HG02852 (cell line): ENCODE data around the gene NR5A2.
"Not testable (repeated sequence)": the region's sequence is repeated elsewhere in the genome, so short reads cannot be mapped to it uniquely, and the experiment has no call there.

Experiments used
- ATAC-seq: cut with Tn5 transposase; IDR thresholded peaks from one replicate; pipeline ENCODE4 v1.9.1; 2021; ENCODE audit warnings: mild to moderate bottlenecking, moderate library complexity; ENCODE audit not compliant: unreplicated experiment

NR5A2 gene

DNA sequence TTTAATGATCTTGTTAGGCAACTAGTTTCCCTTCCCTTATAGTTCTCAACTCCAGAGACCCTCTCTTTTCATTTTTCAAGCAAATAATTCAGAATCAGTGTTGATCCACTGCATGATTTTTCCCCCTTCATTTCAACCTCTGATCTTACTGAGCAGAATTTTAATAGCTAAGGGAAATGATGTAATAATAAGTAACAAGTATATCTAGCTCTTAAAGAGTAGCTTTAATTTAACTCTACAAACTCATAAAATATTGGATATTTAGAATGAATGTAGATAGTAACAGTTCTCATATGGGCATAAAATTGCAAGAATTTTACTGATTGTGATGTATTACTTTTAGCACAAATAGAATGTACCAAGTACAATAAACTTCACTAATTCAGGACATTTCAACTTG is 130.2 kb downstream of the NR5A2 start:
- ATAC-seq, result no peak

DNA sequence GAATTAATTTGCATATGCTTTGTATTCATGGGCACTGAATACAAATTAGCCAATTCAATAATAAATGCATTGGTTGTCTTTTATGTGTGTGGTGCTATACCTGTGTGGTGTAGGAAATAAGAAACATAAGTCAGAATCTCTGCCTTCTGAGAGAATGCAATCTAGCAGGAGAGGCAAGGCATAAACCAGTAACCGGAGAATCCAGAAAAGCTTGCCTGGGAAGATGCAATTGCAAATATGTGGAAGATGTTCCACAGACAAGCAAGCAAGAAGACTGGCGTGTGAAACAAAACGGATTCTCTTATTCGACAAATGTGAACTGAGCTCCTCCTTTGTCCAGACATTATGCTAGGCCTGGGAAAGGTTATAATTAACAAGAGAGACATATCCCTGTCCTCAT is 134.3 kb downstream of the NR5A2 start:
- ATAC-seq, result no peak

DNA sequence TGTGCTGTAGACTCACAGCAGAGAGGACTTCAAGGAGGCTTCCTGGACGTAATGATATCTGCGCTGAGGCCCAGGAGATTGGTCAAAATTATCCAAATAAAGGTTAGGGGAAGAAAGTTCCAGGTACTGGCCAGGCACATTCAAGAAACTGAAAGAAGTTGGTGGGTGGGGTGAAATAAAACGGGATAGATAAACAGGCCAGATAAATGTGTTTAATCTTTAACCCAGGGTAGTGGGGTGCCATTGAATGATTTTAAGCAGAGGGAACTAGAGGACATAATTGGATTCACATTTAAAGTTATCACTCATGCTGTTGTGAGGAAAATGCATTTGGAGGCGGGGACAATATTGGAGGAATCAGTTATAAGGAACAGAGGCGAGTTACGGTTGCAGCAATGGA is 134.7 kb downstream of the NR5A2 start:
- ATAC-seq, result no peak

DNA sequence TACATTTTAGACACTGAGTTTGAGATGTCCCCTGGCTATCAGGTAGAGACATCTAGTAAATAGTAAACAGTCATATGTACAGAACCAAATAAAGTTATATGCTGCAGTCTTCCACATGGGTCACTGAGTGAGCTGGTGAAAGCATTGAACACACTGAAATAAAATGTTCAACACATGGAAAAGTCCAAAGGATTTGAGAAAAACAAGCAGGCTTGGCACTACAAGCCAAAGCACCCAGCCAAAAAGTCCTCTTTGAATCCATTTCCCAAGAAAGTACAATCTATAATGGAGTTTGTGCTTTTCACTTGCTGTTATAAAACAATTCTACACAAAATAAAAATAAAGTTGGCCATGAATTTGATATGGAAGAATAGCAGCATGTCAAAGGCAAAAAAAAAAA is 135.4 kb downstream of the NR5A2 start:
- ATAC-seq, result no peak

DNA sequence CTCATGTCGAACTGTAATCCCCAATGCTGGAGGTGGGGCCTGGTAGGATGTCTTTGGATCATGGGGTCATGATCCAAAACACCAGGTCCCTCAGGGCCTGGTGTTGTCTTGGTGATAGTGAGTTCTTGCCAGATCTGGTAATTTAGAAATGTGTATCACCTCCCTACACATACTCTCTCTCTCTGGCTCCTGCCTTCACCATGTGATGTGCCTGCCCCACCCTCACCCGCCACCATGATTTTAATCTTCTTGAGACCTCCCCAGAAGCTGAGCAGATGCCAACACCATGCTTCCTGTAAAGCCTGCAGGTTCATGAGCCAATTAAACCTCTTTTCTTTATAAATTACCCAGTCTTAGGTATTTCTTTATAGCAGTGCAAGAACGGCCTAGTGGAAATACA is 136.4 kb downstream of the NR5A2 start:
- ATAC-seq, result no peak

DNA sequence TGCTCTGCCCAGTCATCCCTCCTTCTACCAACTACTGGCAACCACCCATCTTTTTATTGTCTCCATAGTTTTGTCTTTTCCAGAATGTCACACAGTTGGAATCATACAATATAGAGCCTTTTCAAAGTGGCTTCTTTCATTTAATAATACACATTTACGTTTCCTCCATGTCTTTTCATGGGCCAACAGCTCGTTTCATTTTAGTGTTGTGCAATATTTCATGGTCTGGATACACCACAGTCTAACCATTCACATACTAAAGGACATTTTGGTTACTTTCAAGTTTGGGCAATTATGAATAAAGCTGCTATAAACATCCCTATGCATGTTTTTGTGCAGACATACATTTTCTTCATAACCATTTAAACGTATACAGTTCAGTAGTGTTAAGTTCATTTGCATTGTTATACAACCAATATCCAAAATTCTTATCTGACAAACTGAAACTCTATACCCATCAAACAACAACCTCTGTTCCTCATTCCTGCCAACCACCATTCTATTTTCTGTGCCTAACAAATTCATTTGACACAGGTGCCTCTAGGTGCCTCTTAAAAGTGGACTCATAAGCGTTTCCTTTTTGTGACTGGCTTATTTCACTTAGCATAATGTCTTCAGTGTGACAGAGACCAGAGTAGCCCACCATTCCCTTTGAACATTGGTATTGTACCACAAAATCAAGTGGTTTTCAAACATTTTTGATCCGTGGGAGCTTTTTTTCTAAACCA is 138.1 kb downstream of the NR5A2 start:
- ATAC-seq, result no peak

DNA sequence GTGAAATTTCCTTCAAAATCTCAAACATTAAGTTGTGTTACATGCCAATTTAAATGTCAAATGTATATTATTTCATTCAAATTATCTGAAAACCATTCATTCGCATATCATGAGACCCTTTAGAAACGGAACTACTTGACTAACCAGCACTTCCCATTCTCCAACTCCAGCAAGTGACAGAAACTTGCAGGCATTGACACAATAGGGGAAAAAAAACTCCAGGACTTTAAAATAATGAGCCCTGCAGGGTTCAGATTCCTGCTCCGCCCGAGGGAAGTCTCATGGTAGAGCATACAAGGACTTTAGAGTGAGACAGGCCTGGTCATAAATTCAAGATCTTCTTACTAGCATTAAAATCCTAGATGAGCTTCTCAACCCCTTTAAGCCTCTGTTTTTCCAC is 138.9 kb downstream of the NR5A2 start:
- ATAC-seq, result no peak

DNA sequence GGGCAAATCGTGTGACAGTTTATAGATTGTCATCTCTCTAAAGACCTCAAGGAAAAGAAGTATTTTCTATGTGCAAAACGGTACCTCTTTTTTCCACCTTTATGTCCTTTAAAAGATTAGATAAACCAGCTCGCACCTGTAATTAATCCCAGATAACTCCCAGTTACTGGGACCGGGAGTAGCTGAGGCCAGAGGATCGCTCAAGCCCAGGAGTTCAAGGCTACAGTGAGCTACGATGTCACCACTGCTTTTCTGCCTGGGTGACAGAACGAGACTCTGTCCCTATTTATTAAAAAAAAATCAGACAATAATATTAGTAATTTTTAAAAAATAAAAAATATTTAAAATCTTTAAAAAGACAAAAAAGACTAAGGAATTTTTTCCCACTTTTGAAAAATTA is 141.4 kb downstream of the NR5A2 start:
- ATAC-seq, result no peak

DNA sequence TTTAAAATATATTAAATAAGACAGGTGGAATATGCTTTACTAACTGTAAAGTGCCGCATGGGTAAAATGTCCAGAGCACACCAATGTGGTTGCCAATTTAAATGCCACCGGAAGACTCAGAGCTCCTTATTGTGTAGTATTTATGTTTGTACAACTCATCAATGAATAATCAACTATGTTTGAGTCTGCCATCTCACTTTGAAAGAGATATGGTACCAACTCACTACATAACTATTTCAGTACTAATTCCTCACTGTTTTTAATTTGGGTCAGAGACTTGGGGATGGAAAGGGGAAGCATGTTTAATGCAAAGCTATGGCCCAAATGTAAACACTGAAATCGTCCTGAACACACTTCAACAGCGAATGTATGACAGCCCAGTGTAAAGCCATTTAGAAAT is 144.8 kb downstream of the NR5A2 start:
- ATAC-seq, result no peak

DNA sequence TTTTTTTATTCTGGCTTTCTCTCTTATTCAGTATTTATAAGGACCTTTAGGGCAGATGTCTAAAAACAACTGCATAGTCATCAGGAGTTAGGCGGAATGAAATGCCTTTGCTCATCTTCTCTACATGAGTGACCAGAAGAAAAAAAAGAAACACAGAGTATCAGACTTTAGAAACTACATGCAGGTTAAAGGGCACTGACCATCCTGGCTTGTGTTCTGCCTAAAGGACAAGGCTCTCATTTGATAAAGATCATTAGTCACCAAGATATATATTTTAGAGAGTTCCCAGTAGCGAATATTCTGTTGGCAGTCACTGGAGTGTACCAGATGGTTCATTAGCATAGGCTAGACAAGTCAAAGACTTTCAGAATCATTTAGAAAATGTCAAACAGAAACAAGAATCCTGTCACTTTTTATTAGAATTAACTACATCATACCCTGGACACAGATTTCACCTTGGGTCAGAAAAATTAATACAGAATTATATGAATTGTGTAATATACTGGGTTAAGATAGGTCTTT is 145.6 kb downstream of the NR5A2 start:
- no peak for ATAC-seq

DNA sequence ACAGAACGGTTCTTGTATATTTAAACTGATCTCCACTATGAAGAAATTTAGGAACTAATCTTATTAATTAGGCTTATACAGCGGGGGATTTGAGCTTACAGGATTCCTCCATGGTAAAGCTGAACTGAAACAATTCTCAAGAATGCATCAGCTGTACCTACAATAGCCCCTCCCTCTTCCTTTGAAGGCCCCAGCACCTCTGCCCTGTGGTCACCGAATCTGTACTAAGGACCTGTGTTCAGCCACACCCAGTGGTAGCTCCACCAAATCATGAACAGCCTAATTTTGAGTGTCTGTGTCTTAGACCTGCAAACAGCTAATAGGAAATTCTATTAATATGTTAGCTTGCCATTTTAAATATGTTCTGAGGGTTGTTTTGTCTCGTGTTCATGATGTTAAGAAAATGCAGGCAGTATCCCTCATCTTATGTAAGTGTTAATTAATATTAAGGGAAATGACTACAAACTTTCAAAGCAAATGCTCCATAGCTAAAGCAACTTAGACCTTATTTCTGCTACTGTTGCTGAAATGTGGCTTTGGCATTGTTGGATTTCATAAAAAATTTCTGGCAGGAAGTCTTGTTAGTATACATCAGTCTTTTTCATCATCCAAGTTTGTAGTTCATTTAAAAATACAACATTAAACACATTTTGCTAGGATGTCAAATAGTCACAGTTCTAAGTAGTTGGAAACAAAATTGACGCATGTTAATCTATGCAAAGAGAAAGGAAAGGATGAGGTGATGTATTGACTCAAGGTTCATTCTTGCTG is 147.2 kb downstream of the NR5A2 start:
- no peak for ATAC-seq

DNA sequence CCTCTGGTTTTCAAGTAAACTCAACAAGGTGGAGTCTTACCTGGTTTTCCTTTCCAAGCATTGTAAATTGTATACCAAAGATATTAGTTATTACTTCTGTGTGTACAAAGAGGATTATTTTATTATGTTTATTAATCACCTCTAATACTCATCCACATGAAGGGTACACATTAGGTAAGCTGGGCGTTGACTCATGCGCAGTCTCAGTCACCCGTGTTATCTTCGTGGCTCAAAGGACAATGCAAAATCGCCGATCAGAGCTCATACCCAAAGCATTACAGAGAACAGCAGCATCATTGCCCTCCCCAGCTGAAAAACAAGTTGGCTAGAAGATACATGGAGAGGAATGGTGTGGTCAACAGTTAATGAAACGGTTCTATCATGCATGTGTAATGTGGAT is 148.7 kb downstream of the NR5A2 start:
- ATAC-seq, result no peak

DNA sequence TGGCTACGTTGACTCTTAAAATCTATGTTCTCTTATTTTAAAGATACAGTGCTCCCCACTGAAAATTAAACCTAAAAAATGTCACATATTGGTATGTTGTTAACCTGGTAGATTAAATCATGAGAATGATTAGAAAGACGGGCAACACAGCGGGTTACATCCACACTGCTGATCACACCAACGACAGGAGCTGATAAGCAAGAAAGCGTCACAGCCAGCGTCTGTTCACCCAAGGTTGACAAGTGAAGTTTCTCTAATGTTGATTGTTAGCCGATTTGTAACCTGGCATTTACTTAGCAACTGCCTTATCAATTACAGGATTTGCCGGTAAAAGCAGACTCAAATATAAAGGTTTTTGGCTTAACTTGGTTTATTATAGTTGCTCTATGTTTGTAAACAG is 149.3 kb downstream of the NR5A2 start:
- no peak for ATAC-seq

DNA sequence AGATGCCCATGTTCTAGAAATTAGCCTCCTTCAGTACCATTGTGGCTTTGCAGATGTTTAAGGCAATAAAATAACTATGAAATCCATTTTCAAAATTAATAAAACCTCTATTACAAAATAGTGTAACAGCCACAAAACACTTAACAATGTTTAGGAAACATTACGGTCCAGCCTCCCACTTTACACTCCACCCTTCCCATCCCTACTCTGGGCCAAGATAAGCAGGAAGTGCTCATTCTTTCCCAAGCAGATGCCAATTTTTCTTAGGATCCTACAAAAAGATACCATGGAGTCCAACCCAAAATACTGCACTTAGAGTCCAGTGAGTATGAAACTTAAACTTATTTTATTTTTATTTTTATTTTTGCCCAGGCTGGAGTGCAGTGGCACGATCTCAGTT is 150.8 kb downstream of the NR5A2 start:
- no peak for ATAC-seq

DNA sequence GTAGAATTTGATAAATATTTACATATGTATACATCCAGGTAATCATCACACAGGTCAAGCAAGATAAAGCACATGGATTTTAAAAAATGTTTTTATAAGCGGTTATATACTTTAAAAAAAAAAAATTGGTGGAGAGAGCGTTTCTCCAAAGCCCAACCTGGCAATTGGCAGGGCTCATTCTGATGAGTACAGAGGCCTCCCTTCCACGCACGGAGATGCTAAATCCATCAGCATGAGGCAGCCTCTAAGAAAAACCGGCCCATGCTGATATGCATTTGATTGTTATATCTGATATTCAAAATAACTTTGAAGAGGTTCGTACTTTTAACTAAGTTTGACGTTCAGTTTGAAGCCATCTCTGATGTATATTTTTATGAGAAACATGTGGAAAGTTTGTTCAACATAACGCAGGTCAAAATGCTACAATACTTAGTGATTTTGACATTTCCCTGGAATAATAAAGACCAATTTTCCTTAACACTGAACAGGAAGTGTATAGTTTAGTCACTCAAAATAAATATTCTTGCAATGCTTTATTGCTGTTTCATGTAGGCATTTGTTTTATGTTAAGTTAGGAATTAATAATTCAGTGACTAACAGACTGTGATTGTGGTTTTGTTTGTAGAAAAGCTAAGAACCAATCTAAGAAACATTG is 151.7 kb downstream of the NR5A2 start:
- ATAC-seq, result no peak

DNA sequence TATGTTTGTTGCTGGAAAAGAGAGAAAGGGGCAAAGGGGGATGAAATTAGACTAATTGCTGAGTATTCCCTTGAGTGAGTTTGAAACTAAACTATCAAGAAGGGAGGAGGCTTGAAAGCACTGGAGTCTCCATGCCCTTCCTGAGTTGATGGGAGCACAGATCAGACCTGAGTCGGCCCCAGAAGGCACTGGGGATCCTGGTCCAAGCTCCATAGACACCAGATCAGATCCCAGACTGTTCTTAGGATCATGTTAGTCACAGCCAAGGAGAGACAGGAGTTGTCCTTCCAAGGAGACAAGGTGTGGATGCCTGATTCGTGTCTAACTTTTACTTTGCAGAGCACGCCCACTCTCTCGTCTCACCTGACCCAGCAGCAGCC is 152.3 kb downstream of the NR5A2 start:
- ATAC-seq, result no peak

DNA sequence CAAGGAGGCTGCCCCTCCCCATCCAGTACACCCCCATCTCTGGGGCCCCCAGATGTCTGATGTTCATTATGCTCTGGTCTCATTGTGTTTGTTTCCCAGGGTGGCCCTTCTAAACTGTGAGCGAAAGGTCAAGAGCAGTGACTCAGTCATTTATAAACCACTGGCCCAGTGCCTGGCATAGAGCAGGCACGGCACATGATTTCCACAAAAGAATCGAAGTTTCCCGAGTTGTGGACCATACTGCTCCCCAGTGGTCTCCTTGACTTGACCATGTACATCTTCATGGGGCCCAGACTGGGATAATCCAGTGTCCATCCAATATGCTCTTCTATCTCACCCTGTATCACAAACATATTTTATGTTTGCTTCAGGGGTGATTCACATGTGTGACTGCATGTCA is 153.3 kb downstream of the NR5A2 start:
- no peak for ATAC-seq

DNA sequence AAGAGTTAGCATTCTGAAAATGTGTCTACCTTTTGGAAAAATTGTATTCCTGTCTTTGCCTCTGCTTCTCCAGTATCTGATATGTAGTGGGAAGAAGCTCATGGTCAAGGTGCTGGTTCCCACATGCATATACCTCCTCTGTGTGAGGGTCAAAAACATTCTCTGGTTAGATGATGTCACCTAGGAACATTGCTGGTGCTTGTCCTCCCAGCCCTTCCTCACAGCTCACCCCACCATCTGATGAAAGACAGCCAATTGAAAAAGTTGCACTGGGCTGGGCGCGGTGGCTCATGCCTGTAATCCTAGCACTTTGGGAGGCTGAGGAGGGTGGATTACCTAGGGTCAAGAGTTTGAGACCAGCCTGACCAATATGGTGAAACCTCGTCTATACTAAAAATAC is 154.4 kb downstream of the NR5A2 start:
- ATAC-seq, result no peak

DNA sequence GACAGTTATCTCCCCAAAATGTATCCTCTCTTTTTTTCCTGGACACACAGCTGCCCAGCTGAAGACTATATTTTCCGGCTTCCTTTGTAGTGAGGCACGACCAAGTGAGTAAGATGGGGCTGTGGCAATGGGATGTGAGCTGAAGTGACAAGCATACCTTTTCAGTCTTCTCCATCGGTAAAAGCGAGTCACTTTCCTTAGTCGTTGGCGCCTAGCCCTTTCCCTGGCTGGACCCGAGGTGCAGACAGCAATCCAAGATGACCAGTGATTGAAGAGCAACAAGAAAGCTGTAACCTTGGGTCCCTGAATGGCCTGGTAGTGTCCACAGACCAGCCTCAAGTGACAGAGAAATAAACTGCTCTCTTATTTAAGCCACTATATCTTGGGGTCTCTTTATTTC is 155.2 kb downstream of the NR5A2 start:
- no peak for ATAC-seq

DNA sequence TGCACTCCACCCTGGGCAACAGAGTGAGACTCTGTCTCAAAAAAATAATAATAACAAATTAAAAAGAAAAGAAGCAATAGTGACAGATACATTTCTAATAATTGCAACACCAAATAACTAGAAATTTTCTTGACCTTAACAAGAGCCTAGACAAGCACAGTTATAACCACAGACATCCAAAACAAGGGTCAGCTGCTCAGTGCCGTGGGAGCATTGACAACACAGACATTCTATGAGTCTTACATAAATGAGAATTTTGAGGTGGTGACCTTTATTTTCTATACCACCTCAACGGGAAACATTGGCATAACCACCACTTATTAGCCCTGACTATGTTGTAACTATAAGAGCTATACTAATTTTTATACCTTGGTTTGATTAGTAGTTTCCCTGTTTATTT is 156.1 kb downstream of the NR5A2 start:
- no peak for ATAC-seq

DNA sequence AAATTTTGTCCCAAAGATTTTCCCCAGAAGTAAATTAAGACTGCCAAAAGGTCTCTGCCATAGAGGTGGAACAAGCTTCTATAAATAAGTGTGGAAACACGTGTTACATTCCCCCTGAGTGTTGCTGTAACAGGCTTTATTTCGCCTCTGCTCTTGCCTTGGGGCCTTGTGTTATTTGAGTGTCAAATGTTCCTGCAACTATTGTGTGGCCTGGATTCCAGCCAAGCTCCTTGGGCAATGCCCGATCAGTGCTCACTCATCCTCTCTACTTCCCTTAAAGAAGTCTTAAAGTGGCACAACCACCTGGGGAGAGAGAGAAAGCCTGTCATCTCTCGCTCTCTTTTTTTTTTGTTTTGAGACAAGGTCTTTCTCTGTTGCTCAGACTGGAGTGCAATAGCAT is 156.7 kb downstream of the NR5A2 start:
- no peak for ATAC-seq

DNA sequence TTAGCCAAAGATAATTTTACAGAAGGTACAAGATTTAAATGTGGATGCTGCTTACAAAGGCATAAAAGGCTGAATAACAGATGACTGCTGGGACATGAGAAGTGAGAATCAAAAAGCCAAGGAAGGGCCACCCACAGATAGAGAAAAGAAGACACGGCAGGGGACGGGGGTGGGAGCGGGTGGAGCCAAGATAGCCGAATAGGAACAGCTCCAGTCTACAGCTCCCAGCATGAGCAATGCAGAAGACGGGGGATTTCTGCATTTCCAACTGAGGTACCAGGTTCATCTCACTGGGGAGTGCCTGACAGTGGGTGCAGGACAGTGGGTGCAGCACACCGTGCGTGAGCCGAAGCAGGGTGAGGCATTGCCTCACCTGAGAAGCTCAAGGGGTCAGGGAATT is 157.7 kb downstream of the NR5A2 start:
- not testable (repeated sequence) for ATAC-seq
